A549 (cell line): ENCODE measurements around the gene BNIP5. TPM values are rescaled to one million over a fixed set of nuclear protein-coding genes. Genes with fewer than 3 reads are reported as not detected.

Source experiments
- ATAC-seq, 2 experiments: fragments of 200-7000 bp in 1 of 2; fragments of >200 bp in 1 of 2; cut with Nextera tagmentation in 1 of 2; cut with Tn5 transposase in 1 of 2; 3 replicates each; pipeline versions ENCODE4 v1.8.0 to v1.9.1; 2018 to 2020; ENCODE audit warnings: mild to moderate bottlenecking in 1 of 2, moderate library complexity in 1 of 2
- CTCF ChIA-PET: fragments of 300-600 bp; sonication (Branson Sonifier 250); formaldehyde crosslinking; extraction: SDS; loops from one replicate; lab custom pipeline; 2021; ENCODE audit warnings: antibody characterized with exemption, inconsistent platforms; lab: Yijun Ruan, JAX
- POLR2A ChIA-PET: fragments of 350-600 bp; formaldehyde crosslinking; extraction: SDS; loops from one replicate; lab custom pipeline; 2021; ENCODE audit warnings: antibody characterized with exemption, inconsistent platforms; lab: Yijun Ruan, JAX
- DNase-seq, 2 experiments: peaks; one replicate each; pipeline versions ENCODE4 v3.0.0 to v3.0.0-alpha.2; 2011 to 2016; ENCODE audit warnings: low read depth in 1 of 2, low spot score in 1 of 2
- FAIRE-seq: peaks from 2 replicates; lab custom pipeline; 2011; peaks lifted over from hg19 to GRCh38; lab: Jason Lieb, UNC
- H3K27ac ChIP-seq, 2 experiments: fragments of >200 bp; sonication (Bioruptor Twin); formaldehyde crosslinking; 3 replicates each; pipeline ENCODE4 v1.5.1; 2016 to 2017
- H3K4me1 ChIP-seq: fragments of >200 bp; sonication (Bioruptor Twin); formaldehyde crosslinking; 3 replicates; pipeline ENCODE4 v1.6.1; 2016
- H3K4me2 ChIP-seq: fragments of >200 bp; sonication (Bioruptor Twin); formaldehyde crosslinking; 3 replicates; pipeline ENCODE4 v1.6.1; 2016
- H3K4me3 ChIP-seq: fragments of >200 bp; sonication (Bioruptor Twin); formaldehyde crosslinking; 3 replicates; pipeline ENCODE4 v1.5.1; 2016
- H3K9me3 ChIP-seq: fragments of >200 bp; sonication (Bioruptor Twin); formaldehyde crosslinking; 3 replicates; pipeline ENCODE4 v1.6.1; 2016
- BHLHE40 ChIP-seq: IDR thresholded peaks from 2 replicates; pipeline ENCODE4 v1.6.1; 2012; ENCODE audit warnings: low read depth, low read length, inconsistent platforms
- CBX2 ChIP-seq: fragments of 200-600 bp; sonication (generic); IDR thresholded peaks from 2 replicates; pipeline ENCODE4 v1.6.1; 2016; ENCODE audit warnings: low read depth, mild to moderate bottlenecking, borderline replicate concordance
- CEBPB ChIP-seq, 2 experiments: fragments of >200 bp in 1 of 2; sonication (Bioruptor Twin) in 1 of 2; formaldehyde crosslinking in 1 of 2; IDR thresholded peaks; 2 replicates each; pipeline ENCODE4 v1.6.1; 2012 to 2016
- EHF ChIP-seq: fragments of 250-450 bp; sonication (Bioruptor Pico); IDR thresholded peaks from 2 replicates; pipeline ENCODE4 v1.5.0; 2020; ENCODE audit warnings: mild to moderate bottlenecking
- ESRRA ChIP-seq: fragments of 150-350 bp; IDR thresholded peaks from 2 replicates; pipeline ENCODE4 v1.6.1; 2014; ENCODE audit warnings: mild to moderate bottlenecking, low read length, borderline replicate concordance
- HDAC2 ChIP-seq: fragments of 200-600 bp; sonication (generic); IDR thresholded peaks from 2 replicates; pipeline ENCODE4 v1.6.1; 2016
- HEYL ChIP-seq: fragments of 250-450 bp; sonication (Bioruptor Pico); IDR thresholded peaks from 2 replicates; pipeline ENCODE4 v1.8.0; 2021; ENCODE audit warnings: mild to moderate bottlenecking, moderate library complexity
- HOXA7 ChIP-seq: fragments of 250-450 bp; sonication (Bioruptor Pico); IDR thresholded peaks from 2 replicates; pipeline ENCODE4 v1.5.0; 2020; ENCODE audit warnings: mild to moderate bottlenecking, moderate library complexity
- JUNB ChIP-seq: fragments of >200 bp; sonication (Bioruptor Twin); formaldehyde crosslinking; IDR thresholded peaks from 2 replicates; pipeline ENCODE4 v1.6.1; 2016
- KDM5A ChIP-seq: fragments of 200-600 bp; sonication (generic); IDR thresholded peaks from 2 replicates; pipeline ENCODE4 v1.6.1; 2016; ENCODE audit warnings: antibody characterized with exemption, mild to moderate bottlenecking
- MAFK ChIP-seq: fragments of 450-650 bp; IDR thresholded peaks from 2 replicates; pipeline ENCODE4 v1.6.1; 2014; ENCODE audit not compliant: partially characterized antibody
- MAZ ChIP-seq: fragments of 150-350 bp; IDR thresholded peaks from 2 replicates; pipeline ENCODE4 v1.6.1; 2014; ENCODE audit warnings: antibody characterized with exemption, low read depth, low read length, borderline replicate concordance
- MYC ChIP-seq: IDR thresholded peaks from 2 replicates; pipeline ENCODE4 v1.6.1; 2012; ENCODE audit warnings: mild to moderate bottlenecking, inconsistent platforms, low read length, improper control_type of control experiment, borderline replicate concordance
- NFE2L2 ChIP-seq: fragments of 150-350 bp; conservative IDR thresholded peaks from 2 replicates; pipeline ENCODE4 v1.6.1; 2014; ENCODE audit warnings: low read length
- POLR2AphosphoS2 ChIP-seq: conservative IDR thresholded peaks from 2 replicates; pipeline ENCODE4 v1.6.1; 2012; ENCODE audit warnings: low read length, improper control_type of control experiment, inconsistent platforms
- RCOR1 ChIP-seq: fragments of 150-350 bp; IDR thresholded peaks from 2 replicates; pipeline ENCODE4 v1.6.1; 2014; ENCODE audit warnings: antibody characterized with exemption, low read length, low read depth
- RFX5 ChIP-seq: fragments of 450-650 bp; IDR thresholded peaks from 2 replicates; pipeline ENCODE4 v1.7.1; 2014; ENCODE audit warnings: antibody characterized with exemption, mild to moderate bottlenecking, moderate library complexity
- ZC3H11A ChIP-seq: fragments of 450-650 bp; IDR thresholded peaks from 2 replicates; pipeline ENCODE4 v1.6.1; 2014; ENCODE audit warnings: antibody characterized with exemption, mild to moderate bottlenecking
- ZNF302 ChIP-seq: fragments of 250-450 bp; sonication (Bioruptor Pico); IDR thresholded peaks from 2 replicates; pipeline ENCODE4 v1.9.0; 2021; ENCODE audit warnings: inconsistent platforms, mild to moderate bottlenecking, moderate library complexity
- WGBS: methylation state at CpG from one replicate; pipeline ENCODE4 v1.1.6; 2017; ENCODE audit errors: missing lambda C conversion rate; 5-methylcytosine and 5-hydroxymethylcytosine counted together
- polyA plus RNA-seq, 4 experiments: library from polyadenylated mRNA; depleted of rRNA in 3 of 4; stranded (reverse); fragments of >200 nt; fragmentation: RNase III in 1 of 4; extraction: RNeasy Plus Mini Kit Qiagen cat#74134 plus additional on column Dnase treatment in 1 of 4; gene quantifications; 2 replicates in 3 of 4; 3 replicates in 1 of 4; pipeline ENCODE4 v1.2.3, GENCODE V29; 2011 to 2017
- TF ChIP-seq, protein P1 (sequence below): IDR thresholded peaks from 2 replicates; pipeline ENCODE4 v1.6.1; 2012
- TF ChIP-seq, protein P2 (sequence below): fragments of >200 bp; sonication (Bioruptor Twin); formaldehyde crosslinking; IDR thresholded peaks from 3 replicates; pipeline ENCODE4 v1.5.1; 2016
- TF ChIP-seq, protein P3 (sequence below): fragments of >200 bp; sonication (Bioruptor Twin); formaldehyde crosslinking; IDR thresholded peaks from 2 replicates; pipeline ENCODE4 v1.6.1; 2016
- TF ChIP-seq, protein P4 (sequence below): fragments of >200 bp; sonication (Bioruptor Twin); formaldehyde crosslinking; IDR thresholded peaks from 3 replicates; pipeline ENCODE4 v1.6.1; 2016
- TF ChIP-seq, protein P5 (sequence below): fragments of 250-450 bp; sonication (Bioruptor Pico); IDR thresholded peaks from 2 replicates; pipeline ENCODE4 v1.5.0; 2021; ENCODE audit warnings: mild to moderate bottlenecking, moderate library complexity, borderline replicate concordance

Gene BNIP5
- polyA plus RNA-seq, 2 of the 4 experiments (the other 2 are of a cell fraction): not detected

DNA sequence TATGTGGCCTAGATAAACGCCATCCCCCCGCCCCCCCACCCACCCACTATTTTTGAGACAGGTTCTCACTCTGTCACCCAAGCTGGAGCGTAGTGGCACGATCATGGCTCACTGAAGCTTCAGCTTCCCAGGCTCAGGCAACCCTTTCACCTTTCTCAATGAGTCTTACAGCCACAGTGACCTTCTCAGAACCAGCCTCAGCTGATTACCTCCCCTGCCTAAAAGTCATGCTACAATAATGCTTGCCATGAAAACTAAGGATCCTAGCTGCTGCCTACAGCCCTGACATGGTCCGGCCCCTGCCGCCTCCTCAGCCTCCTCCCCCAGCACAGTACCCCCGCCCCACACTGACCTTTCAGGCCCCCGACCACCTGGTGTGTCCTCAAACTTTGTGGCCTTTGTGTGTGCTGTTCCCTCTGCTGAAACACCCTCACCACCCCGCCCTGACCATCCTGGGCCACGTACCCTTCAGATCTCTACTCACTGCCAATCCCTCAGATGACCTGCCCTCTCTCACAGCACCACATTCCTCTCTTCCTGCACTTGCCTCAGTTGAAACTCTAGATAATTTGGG lies 35.5 kb downstream of the BNIP5 start:
- POLR2A ChIA-PET: no interaction called here
- no peak for FAIRE-seq
- TF ChIP-seq ZC3H11A (no peak), ESRRA (no peak), POLR2AphosphoS2 (no peak), MYC (no peak), CBX2 (no peak), RCOR1 (no peak), MAZ (no peak), ZNF302 (no peak)
- TF ChIP-seq, protein P1, sequence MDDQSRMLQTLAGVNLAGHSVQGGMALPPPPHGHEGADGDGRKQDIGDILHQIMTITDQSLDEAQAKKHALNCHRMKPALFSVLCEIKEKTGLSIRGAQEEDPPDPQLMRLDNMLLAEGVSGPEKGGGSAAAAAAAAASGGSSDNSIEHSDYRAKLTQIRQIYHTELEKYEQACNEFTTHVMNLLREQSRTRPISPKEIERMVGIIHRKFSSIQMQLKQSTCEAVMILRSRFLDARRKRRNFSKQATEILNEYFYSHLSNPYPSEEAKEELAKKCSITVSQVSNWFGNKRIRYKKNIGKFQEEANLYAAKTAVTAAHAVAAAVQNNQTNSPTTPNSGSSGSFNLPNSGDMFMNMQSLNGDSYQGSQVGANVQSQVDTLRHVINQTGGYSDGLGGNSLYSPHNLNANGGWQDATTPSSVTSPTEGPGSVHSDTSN: no peak
- TF ChIP-seq, protein P2, sequence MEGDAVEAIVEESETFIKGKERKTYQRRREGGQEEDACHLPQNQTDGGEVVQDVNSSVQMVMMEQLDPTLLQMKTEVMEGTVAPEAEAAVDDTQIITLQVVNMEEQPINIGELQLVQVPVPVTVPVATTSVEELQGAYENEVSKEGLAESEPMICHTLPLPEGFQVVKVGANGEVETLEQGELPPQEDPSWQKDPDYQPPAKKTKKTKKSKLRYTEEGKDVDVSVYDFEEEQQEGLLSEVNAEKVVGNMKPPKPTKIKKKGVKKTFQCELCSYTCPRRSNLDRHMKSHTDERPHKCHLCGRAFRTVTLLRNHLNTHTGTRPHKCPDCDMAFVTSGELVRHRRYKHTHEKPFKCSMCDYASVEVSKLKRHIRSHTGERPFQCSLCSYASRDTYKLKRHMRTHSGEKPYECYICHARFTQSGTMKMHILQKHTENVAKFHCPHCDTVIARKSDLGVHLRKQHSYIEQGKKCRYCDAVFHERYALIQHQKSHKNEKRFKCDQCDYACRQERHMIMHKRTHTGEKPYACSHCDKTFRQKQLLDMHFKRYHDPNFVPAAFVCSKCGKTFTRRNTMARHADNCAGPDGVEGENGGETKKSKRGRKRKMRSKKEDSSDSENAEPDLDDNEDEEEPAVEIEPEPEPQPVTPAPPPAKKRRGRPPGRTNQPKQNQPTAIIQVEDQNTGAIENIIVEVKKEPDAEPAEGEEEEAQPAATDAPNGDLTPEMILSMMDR: no peak
- Histone ChIP-seq H3K4me2 (no peak overlapping the region), H3K9me3 (no peaks in the 10 kb centered on the region), H3K27ac (no peak overlapping the region), H3K4me1 (0 out of 3 replicates have a peak, but pooled peaks cover 2% of the 10 kb centered on the region), H3K4me3 (no peak overlapping the region)
- CTCF ChIA-PET: interaction anchor here (1.2 to 4.7 kb wide), 9 partner anchors 12 to 93 kb away, joined by 4 to 73 read pairs (median 11); no protein-coding TSS in a partner anchor
- 63% methylated on average over 7 of the region's 10 CpGs for WGBS
- no peak for ATAC-seq
- DNase-seq: no peak

DNA sequence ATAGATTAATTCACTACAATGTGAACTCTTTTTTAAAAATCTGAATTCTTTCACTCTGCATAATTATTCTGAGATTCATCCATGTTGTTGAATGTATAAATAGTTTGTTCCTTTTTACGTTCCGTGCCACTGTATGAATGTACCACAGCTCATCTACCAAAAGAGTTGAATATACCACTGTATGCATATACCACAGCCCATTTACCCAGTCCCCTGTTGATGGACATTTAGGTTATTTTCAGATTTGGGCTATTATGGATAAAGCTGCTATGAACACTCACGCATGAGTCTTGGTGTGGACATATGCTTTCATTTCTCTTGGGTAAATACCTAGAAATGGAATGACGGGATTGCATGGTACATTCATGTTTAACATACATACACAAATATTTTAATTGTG lies 38.7 kb downstream of the BNIP5 start:
- Histone ChIP-seq H3K9me3 (no peaks in the 10 kb centered on the region), H3K4me3 (no peak overlapping the region), H3K4me1 (0 out of 3 replicates have a peak, but pooled peaks cover 2% of the 10 kb centered on the region), H3K27ac (no peak overlapping the region), H3K4me2 (no peak overlapping the region)
- 85% methylated on average over 4 of the region's 4 CpGs for WGBS
- ChIA-PET POLR2A (no interaction called here), CTCF (interaction anchor here (2.0 kb wide), 1 partner anchor 63 kb away, joined by 8 read pairs; no protein-coding TSS in a partner anchor)
- FAIRE-seq (no peak), ATAC-seq (no peak), DNase-seq (no peak)
- TF ChIP-seq MAZ: no peak
- TF ChIP-seq JUNB: no peak
- no peak for TF ChIP-seq EHF (CRISPR knock-in tag)
- TF ChIP-seq HOXA7: no peak
- TF ChIP-seq CEBPB (IDR thresholded peaks at IDR 0.05): no peak
- TF ChIP-seq RFX5: no peak
- TF ChIP-seq NFE2L2: no peak
- TF ChIP-seq, protein P3, sequence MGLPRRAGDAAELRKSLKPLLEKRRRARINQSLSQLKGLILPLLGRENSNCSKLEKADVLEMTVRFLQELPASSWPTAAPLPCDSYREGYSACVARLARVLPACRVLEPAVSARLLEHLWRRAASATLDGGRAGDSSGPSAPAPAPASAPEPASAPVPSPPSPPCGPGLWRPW: no peak
- TF ChIP-seq BHLHE40: no peak
- TF ChIP-seq MAFK: no peak
- no peak for TF ChIP-seq HDAC2
- TF ChIP-seq HEYL (CRISPR knock-in tag): no peak
- TF ChIP-seq, protein P1: no peak
- TF ChIP-seq RCOR1: no peak

DNA sequence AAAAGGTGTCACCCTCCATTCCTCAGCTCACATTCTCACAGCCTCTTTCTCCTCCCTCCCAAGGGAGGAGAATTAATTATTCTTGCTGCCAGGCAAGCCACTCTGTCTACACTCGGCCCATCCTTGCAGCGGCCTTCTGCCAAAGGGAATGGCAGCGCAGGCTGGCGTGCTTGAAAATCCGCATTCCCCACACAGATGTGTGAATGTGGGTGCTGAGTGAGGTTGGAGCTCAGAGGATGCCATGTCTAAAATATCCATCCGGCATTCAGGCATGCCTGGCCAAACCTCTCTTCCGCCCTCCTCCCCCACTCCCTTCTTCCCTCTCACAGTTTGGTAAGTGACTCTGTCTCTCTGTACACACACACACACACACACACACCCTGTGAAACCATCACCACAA lies 39.2 kb downstream of the BNIP5 start:
- H3K4me1 ChIP-seq: no peaks in the 10 kb centered on the region
- WGBS: 77% methylated on average over 7 of the region's 7 CpGs
- ChIA-PET CTCF (interaction anchor here (2.0 kb wide), 1 partner anchor 63 kb away, joined by 8 read pairs; no protein-coding TSS in a partner anchor), POLR2A (no interaction called here)
- H3K27ac ChIP-seq: no peak overlapping the region
- no peak overlapping the region for H3K4me2 ChIP-seq
- ATAC-seq (no peak), FAIRE-seq (no peak), DNase-seq (no peak)
- no peak overlapping the region for H3K4me3 ChIP-seq
- H3K9me3 ChIP-seq: no peaks in the 10 kb centered on the region
- no peak for TF ChIP-seq KDM5A
- no peak for TF ChIP-seq RFX5
- TF ChIP-seq, protein P2: no peak
- no peak for TF ChIP-seq NFE2L2
- TF ChIP-seq, protein P4, sequence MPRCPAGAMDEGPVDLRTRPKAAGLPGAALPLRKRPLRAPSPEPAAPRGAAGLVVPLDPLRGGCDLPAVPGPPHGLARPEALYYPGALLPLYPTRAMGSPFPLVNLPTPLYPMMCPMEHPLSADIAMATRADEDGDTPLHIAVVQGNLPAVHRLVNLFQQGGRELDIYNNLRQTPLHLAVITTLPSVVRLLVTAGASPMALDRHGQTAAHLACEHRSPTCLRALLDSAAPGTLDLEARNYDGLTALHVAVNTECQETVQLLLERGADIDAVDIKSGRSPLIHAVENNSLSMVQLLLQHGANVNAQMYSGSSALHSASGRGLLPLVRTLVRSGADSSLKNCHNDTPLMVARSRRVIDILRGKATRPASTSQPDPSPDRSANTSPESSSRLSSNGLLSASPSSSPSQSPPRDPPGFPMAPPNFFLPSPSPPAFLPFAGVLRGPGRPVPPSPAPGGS: no peak
- TF ChIP-seq, protein P5, sequence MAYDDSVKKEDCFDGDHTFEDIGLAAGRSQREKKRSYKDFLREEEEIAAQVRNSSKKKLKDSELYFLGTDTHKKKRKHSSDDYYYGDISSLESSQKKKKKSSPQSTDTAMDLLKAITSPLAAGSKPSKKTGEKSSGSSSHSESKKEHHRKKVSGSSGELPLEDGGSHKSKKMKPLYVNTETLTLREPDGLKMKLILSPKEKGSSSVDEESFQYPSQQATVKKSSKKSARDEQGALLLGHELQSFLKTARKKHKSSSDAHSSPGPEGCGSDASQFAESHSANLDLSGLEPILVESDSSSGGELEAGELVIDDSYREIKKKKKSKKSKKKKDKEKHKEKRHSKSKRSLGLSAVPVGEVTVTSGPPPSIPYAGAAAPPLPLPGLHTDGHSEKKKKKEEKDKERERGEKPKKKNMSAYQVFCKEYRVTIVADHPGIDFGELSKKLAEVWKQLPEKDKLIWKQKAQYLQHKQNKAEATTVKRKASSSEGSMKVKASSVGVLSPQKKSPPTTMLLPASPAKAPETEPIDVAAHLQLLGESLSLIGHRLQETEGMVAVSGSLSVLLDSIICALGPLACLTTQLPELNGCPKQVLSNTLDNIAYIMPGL (CRISPR knock-in tag): no peak
